Muscle of leg (tissue), 11 donors: ENCODE data around the gene ACVR1B. TPM values are rescaled to one million over a fixed set of nuclear protein-coding genes. Genes with fewer than 3 reads are reported as not detected.

Experiments used
- DNase-seq: peaks from one replicate; pipeline ENCODE4 v3.0.0; 2013
- H3K27ac ChIP-seq: one replicate; pipeline ENCODE4 v1.5.1; 2013; ENCODE audit warnings: mild to moderate bottlenecking, low read length, control low read depth
- H3K27me3 ChIP-seq: one replicate; pipeline ENCODE4 v1.6.1; 2013; ENCODE audit warnings: low read length; ENCODE audit not compliant: control insufficient read depth, insufficient read depth
- H3K36me3 ChIP-seq: one replicate; pipeline ENCODE4 v1.6.1; 2013; ENCODE audit warnings: low read length; ENCODE audit not compliant: control insufficient read depth, insufficient read depth
- H3K4me1 ChIP-seq: one replicate; pipeline ENCODE4 v1.6.1; 2013; ENCODE audit warnings: low read length; ENCODE audit not compliant: control insufficient read depth, insufficient read depth
- H3K4me3 ChIP-seq: one replicate; pipeline ENCODE4 v1.5.1; 2013; ENCODE audit warnings: low read length, control low read depth
- H3K9me3 ChIP-seq: replicated peaks from 2 replicates; pipeline ENCODE4 v1.6.1; 2013; ENCODE audit warnings: low read depth, low read length; ENCODE audit not compliant: control insufficient read depth
- WGBS: methylation state at CpG from one replicate; pipeline ENCODE4 v1.1.5; 2013; ENCODE audit warnings: missing lambda C conversion rate; ENCODE audit not compliant: insufficient coverage; 5-methylcytosine and 5-hydroxymethylcytosine counted together
- polyA plus RNA-seq, 8 donors: library from polyadenylated mRNA; unstranded; fragments of 120-200 nt; gene quantifications; one replicate each; pipeline versions ENCODE4 v1.2.1 to v1.2.3, GENCODE V29; 2013; ENCODE audit warnings: inconsistent platforms in 1 of 8, low replicate concordance in 1 of 8; ENCODE audit not compliant: insufficient read length in 8 of 8, insufficient read depth in 1 of 8
- total RNA-seq: library from RNA; stranded (reverse); fragments of 120-200 nt; gene quantifications from one replicate; pipeline ENCODE4 v1.2.4, GENCODE V29; 2013

Gene ACVR1B
- total and polyA plus RNA-seq, 9 donors, result 7.7 to 17.2 (median 15.3) TPM

- Histone ChIP-seq H3K36me3 (peaks cover 31% of the 10 kb centered on the region), H3K9me3 (no peaks in the 10 kb centered on the region), H3K4me3 (no peak overlapping the region), H3K27ac (peak overlapping the region; percentile 99), H3K27me3 (peaks cover 18% of the 10 kb centered on the region), H3K4me1 (peaks cover 54% of the 10 kb centered on the region)
- WGBS, result 78% methylated on average over 6 of the region's 10 CpGs
- DNase-seq, result no peak
These were observed 57.7 kb downstream of the ACVR1B start for GRCh38 chr12:52009081-52009751.

- peaks cover 33% of the 10 kb centered on the region for H3K36me3 ChIP-seq
- H3K9me3 ChIP-seq, result no peaks in the 10 kb centered on the region
- H3K4me3 ChIP-seq, result peak overlapping the region; percentile 11
- 3% methylated on average over 7 of the region's 11 CpGs for WGBS
- H3K4me1 ChIP-seq, result peaks cover 55% of the 10 kb centered on the region
- peaks cover 18% of the 10 kb centered on the region for H3K27me3 ChIP-seq
- peak overlapping the region; percentile 99 for H3K27ac ChIP-seq
- peak; percentile 98 for DNase-seq
These were observed 58.7 kb downstream of the ACVR1B start for GRCh38 chr12:52010152-52010622.

GRCh38 chr12:52010692-52011601, 59.4 kb downstream of the ACVR1B start:
- DNase-seq, result peak; percentile 43
- WGBS, result 11% methylated on average over 5 of the region's 8 CpGs
- Histone ChIP-seq H3K9me3 (no peaks in the 10 kb centered on the region), H3K36me3 (peaks cover 33% of the 10 kb centered on the region), H3K27me3 (peaks cover 16% of the 10 kb centered on the region), H3K27ac (peak overlapping the region; percentile 99), H3K4me3 (no peak overlapping the region), H3K4me1 (peaks cover 57% of the 10 kb centered on the region)

GRCh38 chr12:52011602-52012214, 60.2 kb downstream of the ACVR1B start:
- H3K9me3 ChIP-seq, result no peaks in the 10 kb centered on the region
- peaks cover 52% of the 10 kb centered on the region for H3K4me1 ChIP-seq
- H3K27me3 ChIP-seq, result peaks cover 10% of the 10 kb centered on the region
- H3K36me3 ChIP-seq, result peaks cover 33% of the 10 kb centered on the region
- H3K27ac ChIP-seq, result no peak overlapping the region
- no peak for DNase-seq
- 88% methylated on average over 6 of the region's 8 CpGs for WGBS
- no peak overlapping the region for H3K4me3 ChIP-seq

GRCh38 chr12:52013626-52014310, 62.3 kb downstream of the ACVR1B start:
- no peaks in the 10 kb centered on the region for H3K9me3 ChIP-seq
- no peak overlapping the region for H3K27ac ChIP-seq
- 89% methylated on average over 11 of the region's 16 CpGs for WGBS
- H3K36me3 ChIP-seq, result peaks cover 33% of the 10 kb centered on the region
- peaks cover 36% of the 10 kb centered on the region for H3K4me1 ChIP-seq
- DNase-seq, result no peak
- H3K27me3 ChIP-seq, result no peaks in the 10 kb centered on the region
- H3K4me3 ChIP-seq, result no peak overlapping the region

GRCh38 chr12:52014567-52015530, 63.4 kb downstream of the ACVR1B start:
- Histone ChIP-seq H3K27ac (no peak overlapping the region), H3K4me3 (no peak overlapping the region), H3K9me3 (no peaks in the 10 kb centered on the region), H3K36me3 (peaks cover 33% of the 10 kb centered on the region), H3K27me3 (no peaks in the 10 kb centered on the region), H3K4me1 (peaks cover 25% of the 10 kb centered on the region)
- DNase-seq, result peak; percentile 62
- 28% methylated on average over 76 of the region's 93 CpGs for WGBS

- peak; percentile 44 for DNase-seq
- Histone ChIP-seq H3K9me3 (no peaks in the 10 kb centered on the region), H3K27ac (no peak overlapping the region), H3K4me1 (peaks cover 22% of the 10 kb centered on the region), H3K4me3 (no peak overlapping the region), H3K27me3 (no peaks in the 10 kb centered on the region), H3K36me3 (peaks cover 32% of the 10 kb centered on the region)
- 67% methylated on average over 3 of the region's 10 CpGs for WGBS
These were observed 64.1 kb downstream of the ACVR1B start for GRCh38 chr12:52015532-52016041.

- no peak overlapping the region for H3K27ac ChIP-seq
- 60% methylated on average over 1 of the region's 4 CpGs for WGBS
- peaks cover 20% of the 10 kb centered on the region for H3K4me1 ChIP-seq
- H3K4me3 ChIP-seq, result no peak overlapping the region
- DNase-seq, result no peak
- peaks cover 15% of the 10 kb centered on the region for H3K27me3 ChIP-seq
- H3K36me3 ChIP-seq, result peaks cover 9% of the 10 kb centered on the region
- no peaks in the 10 kb centered on the region for H3K9me3 ChIP-seq
These were observed 67.1 kb downstream of the ACVR1B start for GRCh38 chr12:52018433-52019112.
